Hepatocyte (in vitro differentiated cells): ENCODE data around the gene SCN3A. TPM values are rescaled to one million over a fixed set of nuclear protein-coding genes. Genes with fewer than 3 reads are reported as not detected.

Experiments used
- DNase-seq: peaks from one replicate; pipeline ENCODE4 v3.0.0-alpha.2; 2016; ENCODE audit warnings: low spot score
- H2AFZ ChIP-seq: fragments of 200-600 bp; sonication (generic); 2 replicates; pipeline ENCODE4 v1.6.0; 2016; ENCODE audit warnings: antibody characterized with exemption, mild to moderate bottlenecking
- H3K27ac ChIP-seq: fragments of 200-600 bp; sonication (generic); 2 replicates; pipeline ENCODE4 v1.5.1; 2016; ENCODE audit warnings: mild to moderate bottlenecking
- H3K27me3 ChIP-seq: fragments of 200-600 bp; sonication (generic); 2 replicates; pipeline ENCODE4 v1.6.1; 2016
- H3K36me3 ChIP-seq: fragments of 200-600 bp; sonication (generic); replicated peaks from 2 replicates; pipeline ENCODE4 v1.5.1; 2016; ENCODE audit warnings: low read depth; ENCODE audit not compliant: insufficient read depth
- H3K4me1 ChIP-seq: fragments of 200-600 bp; sonication (generic); 2 replicates; pipeline ENCODE4 v1.5.1; 2016; ENCODE audit warnings: mild to moderate bottlenecking, moderate library complexity; ENCODE audit not compliant: insufficient read depth
- H3K4me2 ChIP-seq: fragments of 200-600 bp; sonication (generic); 2 replicates; pipeline ENCODE4 v1.6.0; 2016
- H3K4me3 ChIP-seq: fragments of 200-600 bp; sonication (generic); 2 replicates; pipeline ENCODE4 v1.5.1; 2016; ENCODE audit warnings: mild to moderate bottlenecking
- H3K79me2 ChIP-seq: fragments of 200-600 bp; sonication (generic); 2 replicates; pipeline ENCODE4 v1.6.0; 2017; ENCODE audit warnings: mild to moderate bottlenecking
- H3K9me2 ChIP-seq: fragments of 200-600 bp; sonication (generic); replicated peaks from 2 replicates; pipeline ENCODE4 v1.6.0; 2017; ENCODE audit warnings: mild to moderate bottlenecking; ENCODE audit not compliant: insufficient read depth
- H3K9me3 ChIP-seq: fragments of 200-600 bp; sonication (generic); 2 replicates; pipeline ENCODE4 v1.5.1; 2016; ENCODE audit warnings: low read depth, mild to moderate bottlenecking
- H4K20me1 ChIP-seq: fragments of 200-600 bp; sonication (generic); 2 replicates; pipeline ENCODE4 v1.6.0; 2016; ENCODE audit warnings: mild to moderate bottlenecking; ENCODE audit not compliant: insufficient read depth, poor library complexity, severe bottlenecking
- EZH2 ChIP-seq: fragments of 200-600 bp; sonication (generic); IDR thresholded peaks from 2 replicates; pipeline ENCODE4 v1.6.1; 2016; ENCODE audit warnings: antibody characterized with exemption, mild to moderate bottlenecking, borderline replicate concordance
- EZH2phosphoT487 ChIP-seq: fragments of 200-600 bp; sonication (generic); IDR thresholded peaks from one replicate; pipeline ENCODE4 v1.6.1; 2018; ENCODE audit warnings: antibody characterized with exemption, mild to moderate bottlenecking, low read depth, moderate library complexity; ENCODE audit not compliant: unreplicated experiment, severe bottlenecking
- WGBS: methylation state at CpG from one replicate; pipeline ENCODE4 v1.1.6; 2016; ENCODE audit warnings: low lambda C conversion rate; ENCODE audit errors: missing lambda C conversion rate; 5-methylcytosine and 5-hydroxymethylcytosine counted together
- polyA plus RNA-seq: library from polyadenylated mRNA; unstranded; fragments of >200 nt; fragmentation: Nextera tagmentation; extraction: Ambion mirVana; gene quantifications from 2 replicates; pipeline ENCODE4 v1.2.1, GENCODE V29; 2016
- total RNA-seq: library from RNA; depleted of rRNA; stranded (reverse); fragments of >200 nt; gene quantifications from 2 replicates; pipeline ENCODE4 v1.2.3, GENCODE V29; 2014
- TF ChIP-seq, protein P1 (sequence below): fragments of 200-600 bp; sonication (generic); IDR thresholded peaks from 2 replicates; pipeline ENCODE4 v1.5.1; 2016; ENCODE audit warnings: antibody characterized with exemption, mild to moderate bottlenecking; ENCODE audit not compliant: poor library complexity

SCN3A gene
- total and polyA plus RNA-seq, 2 experiments from 2014 or later: 3.0 to 14.5 TPM

DNA sequence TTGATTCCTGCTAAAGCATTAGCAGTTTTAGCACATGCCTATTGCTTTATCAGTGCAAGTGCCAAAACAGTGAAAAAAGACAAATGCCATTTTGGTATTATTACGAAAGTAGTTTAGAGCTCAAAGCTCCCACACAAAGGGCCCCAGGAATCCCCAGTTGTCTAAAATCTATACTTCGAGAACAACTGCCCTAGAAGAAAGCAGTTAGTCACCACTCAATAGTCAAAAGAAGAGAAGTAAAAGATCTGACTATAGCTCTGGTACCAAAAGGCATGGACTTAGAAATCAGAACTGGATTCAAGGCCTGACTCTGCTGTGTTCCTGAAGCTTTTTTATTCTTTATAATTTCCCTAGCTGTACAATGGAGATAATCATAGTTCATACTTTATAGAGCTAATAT lies 21.8 kb downstream of the SCN3A start:
- WGBS: 90% methylated on average over 2 of the region's 2 CpGs
- Histone ChIP-seq H3K27ac (no peak overlapping the region), H4K20me1 (no peaks in the 10 kb centered on the region), H3K4me2 (no peak overlapping the region), H3K9me2 (no peaks in the 10 kb centered on the region), H3K4me3 (no peak overlapping the region), H3K4me1 (no peaks in the 10 kb centered on the region), H3K9me3 (no peaks in the 10 kb centered on the region), H3K36me3 (no peaks in the 10 kb centered on the region), H3K79me2 (no peaks in the 10 kb centered on the region), H3K27me3 (no peaks in the 10 kb centered on the region), H2AFZ (no peak overlapping the region)
- TF ChIP-seq EZH2 (no peak), EZH2phosphoT487 (no peak)
- TF ChIP-seq, protein P1, sequence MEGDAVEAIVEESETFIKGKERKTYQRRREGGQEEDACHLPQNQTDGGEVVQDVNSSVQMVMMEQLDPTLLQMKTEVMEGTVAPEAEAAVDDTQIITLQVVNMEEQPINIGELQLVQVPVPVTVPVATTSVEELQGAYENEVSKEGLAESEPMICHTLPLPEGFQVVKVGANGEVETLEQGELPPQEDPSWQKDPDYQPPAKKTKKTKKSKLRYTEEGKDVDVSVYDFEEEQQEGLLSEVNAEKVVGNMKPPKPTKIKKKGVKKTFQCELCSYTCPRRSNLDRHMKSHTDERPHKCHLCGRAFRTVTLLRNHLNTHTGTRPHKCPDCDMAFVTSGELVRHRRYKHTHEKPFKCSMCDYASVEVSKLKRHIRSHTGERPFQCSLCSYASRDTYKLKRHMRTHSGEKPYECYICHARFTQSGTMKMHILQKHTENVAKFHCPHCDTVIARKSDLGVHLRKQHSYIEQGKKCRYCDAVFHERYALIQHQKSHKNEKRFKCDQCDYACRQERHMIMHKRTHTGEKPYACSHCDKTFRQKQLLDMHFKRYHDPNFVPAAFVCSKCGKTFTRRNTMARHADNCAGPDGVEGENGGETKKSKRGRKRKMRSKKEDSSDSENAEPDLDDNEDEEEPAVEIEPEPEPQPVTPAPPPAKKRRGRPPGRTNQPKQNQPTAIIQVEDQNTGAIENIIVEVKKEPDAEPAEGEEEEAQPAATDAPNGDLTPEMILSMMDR: no peak
- no peak for DNase-seq

DNA sequence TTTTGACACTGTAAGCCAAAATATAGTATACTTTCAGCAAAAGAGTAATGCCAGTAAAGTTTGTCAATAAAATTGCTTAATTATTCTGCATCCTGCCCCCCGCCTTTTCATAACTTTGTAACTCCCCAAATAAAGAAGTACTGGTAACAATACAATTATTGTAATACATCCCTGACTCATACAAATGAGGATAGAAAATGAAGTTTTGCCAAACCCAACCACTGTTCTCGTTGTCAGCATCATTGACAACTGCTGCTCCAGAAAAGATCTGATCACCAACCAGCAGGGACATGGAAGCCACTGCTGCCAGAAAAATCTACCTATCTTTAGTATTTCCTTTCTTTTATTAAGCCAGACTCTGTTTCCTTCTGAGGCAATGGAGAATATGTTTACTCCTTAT lies 27.1 kb downstream of the SCN3A start:
- H3K36me3 ChIP-seq: no peaks in the 10 kb centered on the region
- H4K20me1 ChIP-seq: no peaks in the 10 kb centered on the region
- H3K9me2 ChIP-seq: no peaks in the 10 kb centered on the region
- 89% methylated on average over 2 of the region's 2 CpGs for WGBS
- H3K4me1 ChIP-seq: no peaks in the 10 kb centered on the region
- no peaks in the 10 kb centered on the region for H3K9me3 ChIP-seq
- TF ChIP-seq, protein P1: no peak
- TF ChIP-seq EZH2 (no peak), EZH2phosphoT487 (no peak)
- no peak overlapping the region for H3K27ac ChIP-seq
- H3K4me3 ChIP-seq: no peak overlapping the region
- no peak for DNase-seq
- H3K4me2 ChIP-seq: no peak overlapping the region
- no peaks in the 10 kb centered on the region for H3K27me3 ChIP-seq
- H3K79me2 ChIP-seq: no peaks in the 10 kb centered on the region
- H2AFZ ChIP-seq: no peak overlapping the region

GRCh38 chr2:165173215-165173614 lies 30.6 kb downstream of the SCN3A start:
- TF ChIP-seq EZH2phosphoT487 (no peak), EZH2 (no peak)
- TF ChIP-seq, protein P1: no peak
- H3K4me3 ChIP-seq: no peak overlapping the region
- H3K27ac ChIP-seq: no peak overlapping the region
- no peaks in the 10 kb centered on the region for H4K20me1 ChIP-seq
- H3K9me2 ChIP-seq: no peaks in the 10 kb centered on the region
- H3K9me3 ChIP-seq: no peaks in the 10 kb centered on the region
- DNase-seq: no peak
- H3K4me2 ChIP-seq: no peak overlapping the region
- H3K79me2 ChIP-seq: no peaks in the 10 kb centered on the region
- no peaks in the 10 kb centered on the region for H3K27me3 ChIP-seq
- H2AFZ ChIP-seq: no peak overlapping the region
- WGBS: 89% methylated on average over 1 of the region's 1 CpG
- H3K4me1 ChIP-seq: no peaks in the 10 kb centered on the region
- H3K36me3 ChIP-seq: no peaks in the 10 kb centered on the region

DNA sequence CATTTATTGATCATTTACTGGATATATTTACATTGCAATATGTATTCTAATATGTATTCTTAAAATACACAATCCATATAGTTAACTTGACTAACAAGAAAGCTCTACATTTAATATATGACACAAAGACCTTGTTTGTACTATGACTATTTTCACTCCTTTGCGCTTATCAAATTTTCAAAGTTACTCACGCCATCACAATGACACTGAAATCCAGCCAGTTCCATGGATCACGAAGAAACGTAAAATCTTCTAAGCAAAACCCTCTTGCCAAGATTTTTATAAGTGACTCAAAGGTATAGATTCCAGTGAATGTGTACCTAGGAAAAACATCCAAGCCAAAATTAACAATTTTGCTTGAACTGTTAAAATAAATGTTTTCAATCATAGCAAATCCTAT lies 39.6 kb downstream of the SCN3A start:
- no peaks in the 10 kb centered on the region for H4K20me1 ChIP-seq
- TF ChIP-seq EZH2phosphoT487: no peak
- TF ChIP-seq EZH2: no peak
- no peak overlapping the region for H3K27ac ChIP-seq
- DNase-seq: no peak
- no peaks in the 10 kb centered on the region for H3K36me3 ChIP-seq
- no peaks in the 10 kb centered on the region for H3K4me1 ChIP-seq
- H3K4me2 ChIP-seq: no peak overlapping the region
- no peaks in the 10 kb centered on the region for H3K79me2 ChIP-seq
- H3K9me3 ChIP-seq: no peaks in the 10 kb centered on the region
- H3K4me3 ChIP-seq: no peak overlapping the region
- no peaks in the 10 kb centered on the region for H3K27me3 ChIP-seq
- H2AFZ ChIP-seq: no peak overlapping the region
- WGBS: 95% methylated on average over 4 of the region's 4 CpGs
- no peaks in the 10 kb centered on the region for H3K9me2 ChIP-seq
